BLaER1 (cell line): Measurements from ENCODE around the gene ERAL1.
A peak's percentile ranks its signal among the peaks of the same experiment; 100 is the strongest.

Source experiments
- H3K27ac ChIP-seq: shearing (Covaris generic); formaldehyde crosslinking; 2 replicates; pipeline ENCODE4 v1.8.1; 2022
- H3K27me3 ChIP-seq: shearing (Covaris generic); formaldehyde crosslinking; 2 replicates; pipeline ENCODE4 v1.8.1; 2022
- H3K36me3 ChIP-seq: shearing (Covaris generic); formaldehyde crosslinking; 2 replicates; pipeline ENCODE4 v1.8.1; 2022
- H3K4me1 ChIP-seq: shearing (Covaris generic); formaldehyde crosslinking; 2 replicates; pipeline ENCODE4 v1.8.1; 2022
- H3K4me2 ChIP-seq: shearing (Covaris generic); formaldehyde crosslinking; 2 replicates; pipeline ENCODE4 v1.8.1; 2022
- H3K4me3 ChIP-seq: shearing (Covaris generic); formaldehyde crosslinking; 2 replicates; pipeline ENCODE4 v1.8.1; 2022
- H3K9ac ChIP-seq: shearing (Covaris generic); formaldehyde crosslinking; 2 replicates; pipeline ENCODE4 v1.8.1; 2022
- H3K9me3 ChIP-seq: shearing (Covaris generic); formaldehyde crosslinking; 2 replicates; pipeline ENCODE4 v1.8.1; 2022
- H4K20me1 ChIP-seq: shearing (Covaris generic); formaldehyde crosslinking; 2 replicates; pipeline ENCODE4 v1.8.1; 2022
- Cebpa-rat ChIP-seq: shearing (Covaris generic); IDR thresholded peaks from 2 replicates; pipeline ENCODE4 v1.8.1; 2022

The ERAL1 gene

GRCh38 chr17:28854457-28855335, at the start of gene ERAL1:
Gene ERAL1 (plus strand): TSS chr17:28855016. CDS start chr17:28855035, 19 bp downstream.
- Histone ChIP-seq H3K9me3 (no peaks in the 10 kb centered on the region), H3K27ac (peak within 1 kb of the TSS; percentile 74), H3K4me3 (peak within 1 kb of the TSS; percentile 78), H3K4me2 (peak within 1 kb of the TSS; percentile 93), H3K27me3 (no peaks in the 10 kb centered on the region), H3K36me3 (peaks cover 38% of the 10 kb centered on the region), H3K4me1 (peaks cover 21% of the 10 kb centered on the region), H4K20me1 (no peaks in the 10 kb centered on the region), H3K9ac (peak within 1 kb of the TSS; percentile 84)
- TF ChIP-seq Cebpa-rat: no peak

DNA sequence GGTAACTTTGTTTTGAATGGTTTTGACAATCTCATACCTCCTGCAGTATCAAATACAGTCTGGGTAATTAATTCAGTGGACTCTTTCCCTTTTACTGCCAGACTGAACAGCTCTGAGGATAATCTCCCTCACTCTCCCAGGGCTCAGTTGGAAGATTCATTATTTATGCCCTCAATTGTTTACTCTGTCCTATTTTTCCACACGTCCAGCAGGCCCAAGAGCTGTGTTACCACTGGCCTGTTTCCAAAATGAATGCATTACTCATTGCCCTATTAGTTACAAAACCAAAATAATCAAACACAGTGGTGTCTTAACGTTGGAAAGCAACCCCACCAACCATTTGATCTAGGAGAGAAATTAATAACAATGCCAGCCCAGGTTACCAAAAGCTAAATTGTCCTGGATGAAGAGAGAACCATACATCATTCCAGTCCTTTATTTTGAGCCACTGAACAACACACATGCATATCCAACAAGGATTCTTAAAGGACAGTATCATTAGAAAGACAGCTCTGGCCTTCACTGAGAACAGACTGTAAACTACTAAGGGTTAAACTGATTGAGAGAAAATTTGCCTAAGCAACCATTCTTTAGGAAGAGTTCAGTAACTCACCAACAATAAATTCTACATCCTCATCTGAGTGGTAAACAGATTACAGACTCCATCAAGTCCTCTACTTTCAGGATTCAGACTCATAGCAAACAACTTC, 46.7 kb upstream of the ERAL1 start:
- Histone ChIP-seq H3K4me1 (peaks cover 40% of the 10 kb centered on the region), H3K27me3 (no peaks in the 10 kb centered on the region), H3K27ac (no peak overlapping the region), H3K9ac (no peak overlapping the region), H3K4me2 (peak overlapping the region; percentile 11), H3K4me3 (no peak overlapping the region), H4K20me1 (peaks cover 51% of the 10 kb centered on the region), H3K36me3 (peaks cover 47% of the 10 kb centered on the region), H3K9me3 (no peaks in the 10 kb centered on the region)
- TF ChIP-seq Cebpa-rat: no peak

- TF ChIP-seq Cebpa-rat: no peak
- no peak overlapping the region for H3K4me3 ChIP-seq
Measured at GRCh38 chr17:28810437-28810836, 44.4 kb upstream of the ERAL1 start.

DNA sequence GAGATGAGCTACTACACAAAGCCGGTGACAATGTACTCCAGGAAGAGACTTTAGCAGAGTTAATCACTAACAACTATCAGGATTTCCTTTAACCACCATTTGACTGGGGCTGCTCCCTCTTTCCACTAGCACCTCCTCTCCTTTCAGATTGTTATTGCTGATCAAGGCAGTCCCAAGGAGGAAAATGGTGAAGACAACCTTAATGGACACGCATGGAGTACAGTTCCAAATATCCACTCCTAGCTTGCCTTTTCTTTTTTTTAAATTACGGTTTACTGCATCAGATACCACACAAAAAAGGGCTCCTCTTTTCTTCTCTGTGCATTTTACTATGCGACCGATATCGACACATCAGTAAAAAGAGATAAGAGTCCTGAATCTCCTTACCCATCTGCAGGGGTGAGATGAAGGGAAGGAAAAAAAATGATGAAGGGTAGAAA, 43.1 kb upstream of the ERAL1 start:
- no peak for TF ChIP-seq Cebpa-rat
- Histone ChIP-seq H3K4me2 (peak overlapping the region; percentile 94), H3K27me3 (no peaks in the 10 kb centered on the region), H3K4me1 (peaks cover 50% of the 10 kb centered on the region), H3K36me3 (peaks cover 11% of the 10 kb centered on the region), H3K9me3 (no peaks in the 10 kb centered on the region), H3K4me3 (peak overlapping the region; percentile 88), H3K27ac (peak overlapping the region; percentile 87), H4K20me1 (peaks cover 33% of the 10 kb centered on the region), H3K9ac (peak overlapping the region; percentile 88)

More at GRCh38 chr17:28810437-28810836, 44.4 kb upstream of the ERAL1 start:
- peaks cover 33% of the 10 kb centered on the region for H4K20me1 ChIP-seq
- H3K9ac ChIP-seq: no peak overlapping the region
- H3K9me3 ChIP-seq: no peaks in the 10 kb centered on the region
- H3K27ac ChIP-seq: no peak overlapping the region
- no peaks in the 10 kb centered on the region for H3K27me3 ChIP-seq
- H3K36me3 ChIP-seq: peaks cover 23% of the 10 kb centered on the region
- H3K4me1 ChIP-seq: peaks cover 50% of the 10 kb centered on the region
- peak overlapping the region; percentile 94; the same call in 1 of the 2 replicates for H3K4me2 ChIP-seq

DNA sequence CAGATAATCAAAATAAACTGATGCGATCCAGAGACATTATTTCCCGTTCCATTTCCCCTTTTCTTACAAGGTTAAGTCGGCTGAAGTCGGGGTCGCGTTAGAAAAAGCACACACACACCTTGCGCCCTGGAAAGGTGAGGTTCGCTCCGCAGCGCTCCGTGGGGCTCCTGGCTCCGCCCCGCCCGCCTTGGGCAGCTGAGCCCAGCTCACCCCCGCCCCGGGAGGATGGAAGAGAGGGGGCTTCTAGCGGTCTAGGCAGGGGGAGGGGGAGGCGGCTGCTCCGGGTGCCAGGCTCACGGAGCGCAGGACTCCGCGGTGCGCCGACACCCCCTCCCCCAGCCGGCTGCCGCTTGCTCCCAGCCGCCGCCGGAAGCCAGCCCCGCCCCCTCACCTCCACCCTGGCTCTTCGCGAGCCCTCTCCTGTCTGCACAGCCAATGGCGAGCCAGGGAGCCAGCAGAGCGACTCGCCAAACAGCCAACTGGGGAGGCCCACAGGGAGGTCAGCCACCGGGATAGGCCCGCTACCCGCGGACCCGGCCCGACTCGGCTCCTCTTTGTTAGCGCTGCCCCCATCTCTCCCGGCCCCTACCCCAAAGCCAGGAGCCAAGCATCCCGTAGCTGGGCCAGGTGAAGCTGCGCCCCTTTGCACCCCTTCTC, 42.6 kb upstream of the ERAL1 start:
- H3K36me3 ChIP-seq: peaks cover 7% of the 10 kb centered on the region
- peaks cover 29% of the 10 kb centered on the region for H4K20me1 ChIP-seq
- H3K27ac ChIP-seq: peak overlapping the region; percentile 87
- H3K4me3 ChIP-seq: peak overlapping the region; percentile 88
- TF ChIP-seq Cebpa-rat: no peak
- no peaks in the 10 kb centered on the region for H3K27me3 ChIP-seq
- no peaks in the 10 kb centered on the region for H3K9me3 ChIP-seq
- H3K9ac ChIP-seq: peak overlapping the region; percentile 88
- H3K4me1 ChIP-seq: peaks cover 50% of the 10 kb centered on the region
- H3K4me2 ChIP-seq: peak overlapping the region; percentile 94

DNA sequence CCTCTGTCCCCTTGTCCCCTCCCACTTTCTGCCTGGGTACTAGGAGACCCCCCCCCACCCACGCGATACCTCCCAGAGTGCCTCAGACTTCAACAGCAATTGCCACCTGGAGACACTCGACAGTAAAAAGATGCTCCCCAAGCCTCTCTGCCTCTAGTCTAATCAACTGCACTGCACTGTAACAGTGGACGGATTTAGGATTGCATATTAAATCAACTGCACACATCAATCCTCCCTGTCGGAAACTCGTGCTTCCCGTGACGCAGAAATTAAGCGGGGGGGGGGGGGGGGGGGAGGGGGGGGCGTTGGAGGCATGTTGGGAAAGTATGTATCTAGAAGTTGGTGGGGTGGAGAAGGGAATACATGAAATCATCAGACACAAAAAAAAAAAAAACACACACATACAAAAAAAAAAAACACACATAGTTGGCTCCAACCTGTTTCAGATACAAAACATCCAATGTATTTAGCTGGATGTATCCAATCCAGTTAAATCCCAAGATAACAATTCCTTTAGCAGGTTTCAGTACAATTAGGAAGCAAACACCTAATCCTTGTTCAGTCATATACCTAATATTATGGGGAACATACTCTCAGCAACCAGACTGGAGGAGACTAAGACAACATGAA, 42.0 kb upstream of the ERAL1 start:
- Histone ChIP-seq H3K27ac (peak overlapping the region; percentile 87), H3K4me3 (peak overlapping the region; percentile 88), H3K9me3 (no peaks in the 10 kb centered on the region), H4K20me1 (peaks cover 22% of the 10 kb centered on the region), H3K4me2 (peak overlapping the region; percentile 75), H3K4me1 (peaks cover 50% of the 10 kb centered on the region), H3K36me3 (peaks cover 3% of the 10 kb centered on the region; the same call in 1 of the 2 replicates), H3K27me3 (no peaks in the 10 kb centered on the region), H3K9ac (peak overlapping the region; percentile 88)
- TF ChIP-seq Cebpa-rat: no peak

GRCh38 chr17:28816540-28816939, 38.3 kb upstream of the ERAL1 start:
- TF ChIP-seq Cebpa-rat: no peak
- Histone ChIP-seq H3K9me3 (no peaks in the 10 kb centered on the region), H3K4me1 (peaks cover 13% of the 10 kb centered on the region), H4K20me1 (peaks cover 15% of the 10 kb centered on the region; the same call in 1 of the 2 replicates), H3K27ac (no peak overlapping the region), H3K36me3 (no peaks in the 10 kb centered on the region), H3K4me2 (no peak overlapping the region), H3K9ac (no peak overlapping the region), H3K27me3 (no peaks in the 10 kb centered on the region), H3K4me3 (no peak overlapping the region)

DNA sequence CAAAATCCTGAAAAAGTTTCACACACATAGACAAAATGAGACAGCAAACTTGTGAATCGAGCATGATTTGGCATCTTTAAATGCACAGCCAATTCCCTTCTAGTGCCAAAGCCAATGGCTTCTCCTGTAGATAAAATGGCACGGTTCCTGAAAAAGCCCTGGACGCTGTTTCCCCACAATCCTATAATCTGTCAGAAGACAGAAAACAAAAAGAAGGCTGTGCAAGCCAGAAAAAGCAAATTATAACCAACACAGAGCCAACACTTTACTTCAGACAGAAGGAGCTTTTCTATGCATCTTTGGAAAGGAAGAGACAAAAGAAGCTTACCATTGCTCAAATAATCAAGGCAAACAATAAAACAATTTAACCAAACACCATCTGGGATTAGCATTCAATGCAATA, 36.0 kb upstream of the ERAL1 start:
- Histone ChIP-seq H3K4me1 (peaks cover 3% of the 10 kb centered on the region), H3K4me2 (no peak overlapping the region), H3K27ac (no peak overlapping the region), H3K9me3 (no peaks in the 10 kb centered on the region), H3K36me3 (no peaks in the 10 kb centered on the region), H3K4me3 (no peak overlapping the region), H4K20me1 (peaks cover 24% of the 10 kb centered on the region; the same call in 1 of the 2 replicates), H3K9ac (no peak overlapping the region), H3K27me3 (no peaks in the 10 kb centered on the region)
- no peak for TF ChIP-seq Cebpa-rat

DNA sequence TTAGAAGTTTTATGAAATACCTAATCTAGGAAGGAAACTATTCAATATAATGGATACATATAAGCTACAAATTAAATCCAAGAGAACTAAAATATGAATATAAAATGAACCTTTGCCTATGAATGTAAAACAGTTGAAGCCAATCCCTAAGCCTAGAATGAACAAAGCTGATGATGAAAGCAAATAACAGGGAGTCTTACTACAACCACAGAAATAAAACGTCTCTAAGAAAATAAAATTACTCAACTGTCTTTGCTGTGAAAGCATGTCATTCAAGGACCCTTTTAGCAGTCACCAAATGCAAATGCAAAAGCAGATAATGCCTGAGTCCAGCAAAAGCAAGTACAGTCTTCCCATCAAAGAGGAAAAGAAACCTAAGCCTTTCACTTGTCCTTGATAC, 35.2 kb upstream of the ERAL1 start:
- H3K36me3 ChIP-seq: no peaks in the 10 kb centered on the region
- H3K9ac ChIP-seq: no peak overlapping the region
- H3K4me2 ChIP-seq: no peak overlapping the region
- TF ChIP-seq Cebpa-rat: no peak
- no peak overlapping the region for H3K27ac ChIP-seq
- H4K20me1 ChIP-seq: peaks cover 31% of the 10 kb centered on the region; the same call in 1 of the 2 replicates
- no peaks in the 10 kb centered on the region for H3K27me3 ChIP-seq
- no peaks in the 10 kb centered on the region for H3K9me3 ChIP-seq
- no peak overlapping the region for H3K4me3 ChIP-seq
- H3K4me1 ChIP-seq: no peaks in the 10 kb centered on the region
